BLaER1 treated with 17β-estradiol and CSF1 and Interleukin-3, amounts not matched to agents 10 nM and 100 nM (cell line): Measurements from ENCODE around the gene CLPTM1L.

Experiments
- H3K27ac ChIP-seq, 11 experiments: shearing (Covaris generic); formaldehyde crosslinking; 2 replicates each; pipeline ENCODE4 v1.8.1; 2022
- H3K27me3 ChIP-seq, 11 experiments: shearing (Covaris generic); formaldehyde crosslinking; 2 replicates each; pipeline ENCODE4 v1.8.1; 2022
- H3K36me3 ChIP-seq, 11 experiments: shearing (Covaris generic); formaldehyde crosslinking; 2 replicates each; pipeline ENCODE4 v1.8.1; 2022
- H3K4me1 ChIP-seq, 10 experiments: shearing (Covaris generic); formaldehyde crosslinking; 2 replicates each; pipeline ENCODE4 v1.8.1; 2022
- H3K4me2 ChIP-seq, 11 experiments: shearing (Covaris generic); formaldehyde crosslinking; 2 replicates each; pipeline ENCODE4 v1.8.1; 2022
- H3K4me3 ChIP-seq, 10 experiments: shearing (Covaris generic); formaldehyde crosslinking; 2 replicates each; pipeline ENCODE4 v1.8.1; 2022
- H3K9ac ChIP-seq, 11 experiments: shearing (Covaris generic); formaldehyde crosslinking; 2 replicates each; pipeline ENCODE4 v1.8.1; 2022
- H3K9me3 ChIP-seq, 11 experiments: shearing (Covaris generic); formaldehyde crosslinking; replicated peaks in 1 of 11; 2 replicates each; pipeline ENCODE4 v1.8.1; 2022
- H4K20me1 ChIP-seq, 11 experiments: shearing (Covaris generic); formaldehyde crosslinking; 2 replicates each; pipeline ENCODE4 v1.8.1; 2022
- Cebpa-rat ChIP-seq, 11 experiments: shearing (Covaris generic); IDR thresholded peaks; 2 replicates each; pipeline ENCODE4 v1.8.1; 2022

CLPTM1L gene

GRCh38 chr5:1320436-1321344 is 24.2 kb downstream of the CLPTM1L start:
- Histone ChIP-seq H3K27me3 (peaks cover 0 to 54% (median 0%) of the 10 kb centered on the region in 11 experiments; a peak in 8 of 22 replicates), H3K36me3 (peaks cover 73 to 89% (median 81%) of the 10 kb centered on the region in 11 experiments), H4K20me1 (peaks cover 9 to 100% (median 99%) of the 10 kb centered on the region in 11 experiments; a peak in 21 of 22 replicates), H3K9ac (no peak overlapping the region), H3K4me3 (no peak overlapping the region), H3K9me3 (no peaks in the 10 kb centered on the region), H3K4me1 (peaks cover 22 to 98% (median 80%) of the 10 kb centered on the region in 10 experiments), H3K4me2 (peak overlapping the region in 5 of 11 experiments; percentile 75 to 98 (median 79); a peak in 4 of 22 replicates), H3K27ac (no peak overlapping the region)
- no peak for TF ChIP-seq Cebpa-rat (IDR thresholded peaks at IDR 0.05)

GRCh38 chr5:1319436-1320256 is 25.3 kb downstream of the CLPTM1L start:
- H3K4me2 ChIP-seq = peak overlapping the region; percentile 16 to 98 (median 78)
- peaks cover 5 to 100% (median 97%) of the 10 kb centered on the region in 11 experiments; a peak in 20 of 22 replicates for H4K20me1 ChIP-seq
- H3K4me3 ChIP-seq = no peak overlapping the region; a peak in 1 of 20 replicates
- TF ChIP-seq Cebpa-rat (IDR thresholded peaks at IDR 0.05) = no peak
- peak overlapping the region in 4 of 11 experiments; percentile 3 to 33 (median 21); a peak in 5 of 22 replicates for H3K9ac ChIP-seq
- peaks cover 0 to 64% (median 0%) of the 10 kb centered on the region in 11 experiments; a peak in 9 of 22 replicates for H3K27me3 ChIP-seq
- peaks cover 32 to 100% (median 82%) of the 10 kb centered on the region in 10 experiments for H3K4me1 ChIP-seq
- peak overlapping the region in 3 of 11 experiments; percentile 19 to 50 (median 20); a peak in 3 of 22 replicates for H3K27ac ChIP-seq
- H3K9me3 ChIP-seq = no peaks in the 10 kb centered on the region
- peaks cover 62 to 79% (median 71%) of the 10 kb centered on the region in 11 experiments for H3K36me3 ChIP-seq

- H3K4me1 ChIP-seq = peaks cover 41 to 100% (median 85%) of the 10 kb centered on the region in 10 experiments
- H3K4me3 ChIP-seq = no peak overlapping the region; a peak in 1 of 20 replicates
- H4K20me1 ChIP-seq = peaks cover 5 to 100% (median 88%) of the 10 kb centered on the region in 11 experiments; a peak in 20 of 22 replicates
- no peaks in the 10 kb centered on the region for H3K9me3 ChIP-seq
- H3K4me2 ChIP-seq = peak overlapping the region; percentile 16 to 98 (median 78)
- peaks cover 53 to 70% (median 62%) of the 10 kb centered on the region in 11 experiments for H3K36me3 ChIP-seq
- no peak for TF ChIP-seq Cebpa-rat (IDR thresholded peaks at IDR 0.05)
- peak overlapping the region in 3 of 11 experiments; percentile 21 to 54 (median 52); a peak in 6 of 22 replicates for H3K9ac ChIP-seq
- H3K27me3 ChIP-seq = peaks cover 0 to 73% (median 0%) of the 10 kb centered on the region in 11 experiments; a peak in 10 of 22 replicates
- peak overlapping the region in 2 of 11 experiments; percentile 20 to 50; a peak in 2 of 22 replicates for H3K27ac ChIP-seq
Measured at GRCh38 chr5:1318659-1319251, 26.1 kb downstream of the CLPTM1L start.

GRCh38 chr5:1317921-1318565 is 26.9 kb downstream of the CLPTM1L start:
- Histone ChIP-seq H3K27ac (peak overlapping the region in 2 of 11 experiments; percentile 20 to 50; a peak in 1 of 22 replicates), H3K36me3 (peaks cover 47 to 62% (median 55%) of the 10 kb centered on the region in 11 experiments), H3K4me3 (no peak overlapping the region), H3K9me3 (no peaks in the 10 kb centered on the region), H3K9ac (peak overlapping the region in 3 of 11 experiments; percentile 21 to 54 (median 52); a peak in 3 of 22 replicates), H4K20me1 (peaks cover 2 to 100% (median 85%) of the 10 kb centered on the region in 11 experiments; a peak in 20 of 22 replicates), H3K4me2 (peak overlapping the region in 8 of 11 experiments; percentile 49 to 98 (median 86); a peak in 16 of 22 replicates), H3K27me3 (peaks cover 0 to 80% (median 0%) of the 10 kb centered on the region in 11 experiments; a peak in 10 of 22 replicates), H3K4me1 (peaks cover 48 to 100% (median 85%) of the 10 kb centered on the region in 10 experiments)
- TF ChIP-seq Cebpa-rat (IDR thresholded peaks at IDR 0.05) = no peak

GRCh38 chr5:1316588-1317340 is 28.1 kb downstream of the CLPTM1L start:
- no peak for TF ChIP-seq Cebpa-rat (IDR thresholded peaks at IDR 0.05)
- Histone ChIP-seq H3K27me3 (peaks cover 0 to 93% (median 0%) of the 10 kb centered on the region in 11 experiments; a peak in 10 of 22 replicates), H3K36me3 (peaks cover 37 to 50% (median 43%) of the 10 kb centered on the region in 11 experiments), H3K9ac (peak overlapping the region in 6 of 11 experiments; percentile 2 to 78 (median 70); a peak in 10 of 22 replicates), H4K20me1 (peaks cover 0 to 98% (median 72%) of the 10 kb centered on the region in 11 experiments; a peak in 20 of 22 replicates), H3K4me2 (peak overlapping the region; percentile 60 to 98 (median 94)), H3K9me3 (peaks cover 0 to 5% (median 2%) of the 10 kb centered on the region in 11 experiments; a peak in 18 of 22 replicates), H3K27ac (peak overlapping the region in 5 of 11 experiments; percentile 35 to 87 (median 48); a peak in 8 of 22 replicates), H3K4me3 (peak overlapping the region in 4 of 10 experiments; percentile 45 to 57 (median 50); a peak in 5 of 20 replicates), H3K4me1 (peaks cover 55 to 100% (median 88%) of the 10 kb centered on the region in 10 experiments)

GRCh38 chr5:1315709-1316587 is 29.0 kb downstream of the CLPTM1L start:
- Histone ChIP-seq H3K4me3 (peak overlapping the region in 8 of 10 experiments; percentile 2 to 57 (median 38); a peak in 14 of 20 replicates), H3K9me3 (peaks cover 8 to 13% (median 10%) of the 10 kb centered on the region in 11 experiments), H4K20me1 (peaks cover 0 to 90% (median 64%) of the 10 kb centered on the region in 11 experiments; a peak in 20 of 22 replicates), H3K4me1 (peaks cover 55 to 100% (median 93%) of the 10 kb centered on the region in 10 experiments), H3K36me3 (peaks cover 29 to 42% (median 38%) of the 10 kb centered on the region in 11 experiments), H3K27ac (peak overlapping the region in 5 of 11 experiments; percentile 35 to 87 (median 83); a peak in 9 of 22 replicates), H3K27me3 (peaks cover 0 to 100% (median 0%) of the 10 kb centered on the region in 11 experiments; a peak in 10 of 22 replicates), H3K4me2 (peak overlapping the region; percentile 60 to 98 (median 94)), H3K9ac (peak overlapping the region in 8 of 11 experiments; percentile 2 to 78 (median 56); a peak in 13 of 22 replicates)
- no peak for TF ChIP-seq Cebpa-rat (IDR thresholded peaks at IDR 0.05)
